ENCODE measurements around the gene C1QL3.

The C1QL3 gene

DNA sequence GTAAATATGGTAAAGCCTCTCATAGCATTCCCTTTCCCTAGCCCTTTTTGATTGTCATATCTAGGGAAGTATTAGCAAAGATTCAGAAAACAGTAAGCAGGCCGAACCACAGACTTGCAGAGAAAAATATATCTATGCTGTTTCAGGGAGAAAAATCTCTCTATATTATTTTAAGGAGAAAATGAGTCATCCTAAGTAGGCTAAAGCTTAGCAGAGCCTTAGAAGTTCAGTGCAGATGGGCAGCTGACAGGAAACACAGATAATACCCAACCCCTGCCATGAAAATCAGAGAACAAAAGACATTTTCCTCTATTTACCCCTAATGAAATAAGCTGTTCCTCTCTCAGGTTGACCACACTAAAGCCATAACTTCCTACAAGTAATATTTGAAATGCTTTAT is 16.5 kb downstream of the C1QL3 start:
- no peak for DNase-seq (ENCODE audit: extremely low read depth, low read depth)
- TF ChIP-seq, protein P1, sequence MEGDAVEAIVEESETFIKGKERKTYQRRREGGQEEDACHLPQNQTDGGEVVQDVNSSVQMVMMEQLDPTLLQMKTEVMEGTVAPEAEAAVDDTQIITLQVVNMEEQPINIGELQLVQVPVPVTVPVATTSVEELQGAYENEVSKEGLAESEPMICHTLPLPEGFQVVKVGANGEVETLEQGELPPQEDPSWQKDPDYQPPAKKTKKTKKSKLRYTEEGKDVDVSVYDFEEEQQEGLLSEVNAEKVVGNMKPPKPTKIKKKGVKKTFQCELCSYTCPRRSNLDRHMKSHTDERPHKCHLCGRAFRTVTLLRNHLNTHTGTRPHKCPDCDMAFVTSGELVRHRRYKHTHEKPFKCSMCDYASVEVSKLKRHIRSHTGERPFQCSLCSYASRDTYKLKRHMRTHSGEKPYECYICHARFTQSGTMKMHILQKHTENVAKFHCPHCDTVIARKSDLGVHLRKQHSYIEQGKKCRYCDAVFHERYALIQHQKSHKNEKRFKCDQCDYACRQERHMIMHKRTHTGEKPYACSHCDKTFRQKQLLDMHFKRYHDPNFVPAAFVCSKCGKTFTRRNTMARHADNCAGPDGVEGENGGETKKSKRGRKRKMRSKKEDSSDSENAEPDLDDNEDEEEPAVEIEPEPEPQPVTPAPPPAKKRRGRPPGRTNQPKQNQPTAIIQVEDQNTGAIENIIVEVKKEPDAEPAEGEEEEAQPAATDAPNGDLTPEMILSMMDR (IDR thresholded peaks at IDR 0.05; ENCODE audit: low read depth, low read length, missing control alignments) = no peak
- H3K4me3 ChIP-seq (replicated peaks; ENCODE audit: low read depth, low read length) = no peak overlapping the region

DNA sequence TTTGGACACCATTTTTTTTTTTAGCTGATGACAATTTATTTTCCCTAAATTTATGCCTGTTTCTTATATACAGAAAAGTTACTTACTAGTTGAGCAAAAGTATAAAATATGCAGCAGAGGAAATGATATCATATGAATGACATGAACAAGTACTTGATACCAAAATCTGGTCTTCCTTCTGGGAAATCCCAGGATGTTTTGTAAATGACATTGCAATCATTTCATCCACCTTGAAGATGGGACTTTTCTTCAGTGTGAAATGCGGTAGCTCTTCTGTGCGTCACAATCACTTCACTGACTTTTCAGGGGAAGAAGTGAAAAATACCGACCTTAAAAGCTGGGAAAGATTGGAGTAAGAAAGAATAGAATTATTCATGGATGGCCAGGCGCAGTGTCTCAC is 23.8 kb downstream of the C1QL3 start:
- TF ChIP-seq, protein P1 (IDR thresholded peaks at IDR 0.05; ENCODE audit: low read depth, low read length, missing control alignments) = no peak
- no peak for DNase-seq (ENCODE audit: extremely low read depth, low read depth)
- H3K4me3 ChIP-seq (replicated peaks; ENCODE audit: low read depth, low read length) = no peak overlapping the region

DNA sequence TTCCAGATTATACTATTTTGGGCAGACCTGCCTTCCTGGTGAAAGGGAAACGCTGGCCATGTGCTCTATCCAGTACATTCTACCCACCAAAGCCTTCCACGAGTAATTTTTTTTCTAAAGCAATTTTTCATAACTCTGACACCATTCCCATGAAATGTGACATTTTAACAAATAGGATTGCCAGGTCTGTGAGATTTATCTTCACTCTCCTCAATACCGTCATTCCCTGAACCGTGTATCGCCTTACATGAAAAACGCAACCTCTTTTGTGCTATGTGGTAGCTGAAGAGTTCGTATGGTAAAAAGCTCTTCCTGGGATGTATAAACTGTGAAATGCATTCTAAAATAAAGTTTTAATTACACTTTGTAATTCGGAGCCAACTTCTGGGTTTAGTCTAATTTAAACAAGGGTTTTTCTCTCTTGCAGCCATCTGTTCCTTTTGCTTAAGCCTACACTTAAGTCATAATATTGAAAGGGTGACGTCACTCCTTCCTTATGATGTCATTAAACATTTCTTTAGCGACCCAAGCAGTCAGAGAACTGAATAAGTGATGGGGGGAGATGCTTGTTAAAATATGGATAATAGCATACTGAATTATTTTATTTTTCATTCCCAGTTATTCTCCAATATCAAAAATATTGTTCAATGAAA is 27.7 kb downstream of the C1QL3 start:
- H3K4me3 ChIP-seq (replicated peaks; ENCODE audit: low read depth, low read length) = no peak overlapping the region
- no peak for DNase-seq (ENCODE audit: extremely low read depth, low read depth)
- TF ChIP-seq, protein P1 (IDR thresholded peaks at IDR 0.05; ENCODE audit: low read depth, low read length, missing control alignments) = no peak

- no peak for DNase-seq (ENCODE audit: extremely low read depth, low read depth)
- H3K4me3 ChIP-seq (replicated peaks; ENCODE audit: low read depth, low read length) = no peak overlapping the region
- TF ChIP-seq, protein P1 (IDR thresholded peaks at IDR 0.05; ENCODE audit: low read depth, low read length, missing control alignments) = no peak
Measured at GRCh38 chr10:16491933-16492332, 29.7 kb downstream of the C1QL3 start.

GRCh38 chr10:16490511-16490910 is 31.2 kb downstream of the C1QL3 start:
- TF ChIP-seq, protein P1 (IDR thresholded peaks at IDR 0.05; ENCODE audit: low read depth, low read length, missing control alignments) = no peak
- DNase-seq (ENCODE audit: extremely low read depth, low read depth) = no peak
- H3K4me3 ChIP-seq (replicated peaks; ENCODE audit: low read depth, low read length) = no peak overlapping the region

DNA sequence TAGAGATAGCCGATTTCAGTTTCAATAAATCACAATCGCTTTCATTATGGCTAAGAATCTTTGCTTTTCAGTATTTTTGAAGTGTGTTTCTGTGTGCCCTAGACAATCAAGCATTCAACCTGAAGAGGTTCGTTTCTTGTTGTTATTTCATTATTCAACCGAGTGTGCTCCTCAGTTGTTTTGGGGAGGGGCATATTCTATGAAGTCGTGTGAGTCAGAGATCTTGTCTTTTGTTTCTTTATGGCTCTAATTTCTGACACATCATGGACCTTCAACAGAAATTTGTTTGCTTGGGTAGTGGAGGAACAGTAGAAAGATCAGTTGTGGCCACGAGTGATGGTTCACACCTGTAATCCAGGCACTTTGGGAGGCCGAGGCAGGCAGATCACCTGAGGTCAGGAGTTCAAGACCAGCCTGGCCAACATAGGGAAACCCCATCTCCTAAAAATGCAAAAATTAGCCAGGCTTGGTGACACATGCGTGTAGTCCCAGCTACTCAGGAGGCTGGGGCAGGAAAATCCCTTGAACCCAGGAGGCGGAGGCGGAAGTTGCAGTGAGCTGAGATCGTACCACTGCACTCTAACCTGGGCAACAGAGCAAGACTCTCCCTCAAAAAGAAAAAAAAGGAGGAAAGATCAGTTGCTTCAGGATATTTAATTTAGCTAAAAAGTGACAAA is 38.3 kb downstream of the C1QL3 start:
- no peak overlapping the region for H3K4me3 ChIP-seq (replicated peaks; ENCODE audit: low read depth, low read length)
- DNase-seq (ENCODE audit: extremely low read depth, low read depth) = no peak
- TF ChIP-seq, protein P1 (IDR thresholded peaks at IDR 0.05; ENCODE audit: low read depth, low read length, missing control alignments) = no peak

All from HFF-Myc (cell line).